HCT116 (cell line): ENCODE results near the gene UBE2R2. TPM values are rescaled to one million over a fixed set of nuclear protein-coding genes. Genes with fewer than 3 reads are reported as not detected.

Source experiments
- ATAC-seq: fragments of 200-7000 bp; cut with Tn5 transposase; 2 replicates; pipeline ENCODE4 v1.9.1; 2020; ENCODE audit warnings: mild to moderate bottlenecking, moderate library complexity
- BruUV-seq: library from RNA; stranded (reverse); fragments of 400-500 nt; replicated peaks from 2 replicates; lab custom pipeline; 2021; lab: Mats Ljungman, UMichigan
- CTCF ChIA-PET: fragments of 300-600 bp; sonication (Branson Sonifier 250); formaldehyde crosslinking; loops from one replicate; lab custom pipeline; 2021; ENCODE audit warnings: antibody characterized with exemption; lab: Charles Lee
- POLR2A ChIA-PET: fragments of 300-600, 350-600 bp; sonication (Branson Sonifier 250); formaldehyde crosslinking; loops from one replicate; lab custom pipeline; 2021; ENCODE audit warnings: antibody characterized with exemption; lab: Charles Lee
- RAD21 ChIA-PET, 2 experiments: fragments of 300-600 bp; sonication (Branson Sonifier 250); formaldehyde crosslinking; loops; one replicate each; lab custom pipeline; 2023; ENCODE audit warnings: low total read pairs in 2 of 2; ENCODE audit not compliant: uncharacterized antibody in 2 of 2, unreplicated experiment in 2 of 2, low non-redundant PET in 1 of 2; lab: Charles Lee
- DNase-seq: peaks from one replicate; pipeline ENCODE4 v3.0.0-alpha.2; 2010; ENCODE audit warnings: low read depth, low spot score
- H2AFZ ChIP-seq: fragments of 200-600 bp; shearing (Covaris generic), sonication (generic); 2 replicates; pipeline ENCODE4 v1.6.1; 2017; ENCODE audit warnings: low read depth, mixed run types, mixed read lengths, antibody characterized with exemption, low read length; ENCODE audit not compliant: poor library complexity, severe bottlenecking
- H3K27ac ChIP-seq: 2 replicates; pipeline ENCODE4 v1.5.1; 2012; ENCODE audit warnings: low read depth, low read length
- H3K27me3 ChIP-seq: fragments of 200-600 bp; sonication (generic); 2 replicates; pipeline ENCODE4 v1.6.1; 2016; ENCODE audit warnings: mixed run types, low read length, mixed read lengths; ENCODE audit not compliant: insufficient read depth
- H3K36me3 ChIP-seq, 2 experiments: fragments of 200-500 bp in 1 of 2; fragments of 200-600 bp in 1 of 2; sonication (Bioruptor generic) in 1 of 2; sonication (generic) in 1 of 2; 2 replicates each; pipeline versions ENCODE4 v1.5.1 to v1.6.1; 2014 to 2016; ENCODE audit warnings: low read length in 2 of 2, inconsistent platforms in 1 of 2, mixed read lengths in 1 of 2, mixed run types in 1 of 2; ENCODE audit not compliant: insufficient read depth in 2 of 2, control insufficient read depth in 1 of 2
- H3K4me1 ChIP-seq, 2 experiments: fragments of 200-600 bp in 1 of 2; sonication (generic) in 1 of 2; 2 replicates each; pipeline versions ENCODE4 v1.5.1 to v1.6.1; 2012 to 2017; ENCODE audit warnings: low read length in 2 of 2, inconsistent platforms in 1 of 2, mild to moderate bottlenecking in 1 of 2, mixed read lengths in 1 of 2, mixed run types in 1 of 2, moderate library complexity in 1 of 2; ENCODE audit not compliant: insufficient read depth in 2 of 2, control insufficient read depth in 1 of 2
- H3K4me2 ChIP-seq: fragments of 200-600 bp; sonication (generic); 2 replicates; pipeline ENCODE4 v1.6.1; 2017; ENCODE audit warnings: mixed run types, low read length, mixed read lengths
- H3K4me3 ChIP-seq, 2 experiments: fragments of 200-600 bp in 1 of 2; sonication (generic) in 1 of 2; replicated peaks in 1 of 2; 2 replicates each; pipeline ENCODE4 v1.5.1; 2011 to 2016; ENCODE audit warnings: low read length in 2 of 2, control low read depth in 1 of 2, low read depth in 1 of 2, mild to moderate bottlenecking in 1 of 2, mixed read lengths in 1 of 2, mixed run types in 1 of 2
- H3K79me2 ChIP-seq: fragments of 200-600 bp; sonication (generic); 2 replicates; pipeline ENCODE4 v1.6.1; 2017; ENCODE audit warnings: mild to moderate bottlenecking, mixed run types, low read length, moderate library complexity, mixed read lengths; ENCODE audit not compliant: insufficient read depth
- H3K9ac ChIP-seq: fragments of 200-600 bp; sonication (generic); 2 replicates; pipeline ENCODE4 v1.6.1; 2016; ENCODE audit warnings: low read length, mixed read lengths
- H3K9me2 ChIP-seq: fragments of 200-600 bp; sonication (generic), shearing (Covaris generic); 2 replicates; pipeline ENCODE4 v1.6.1; 2017; ENCODE audit warnings: mixed run types, mild to moderate bottlenecking, moderate library complexity; ENCODE audit not compliant: insufficient read depth
- H3K9me3 ChIP-seq, 2 experiments: fragments of 200-500 bp in 1 of 2; fragments of 200-600 bp in 1 of 2; sonication (Bioruptor generic) in 1 of 2; sonication (generic) in 1 of 2; 2 replicates each; pipeline ENCODE4 v1.6.1; 2014 to 2017; ENCODE audit warnings: low read length in 2 of 2, mixed read lengths in 2 of 2, inconsistent platforms in 1 of 2, low read depth in 1 of 2, mild to moderate bottlenecking in 1 of 2, mixed run types in 1 of 2, moderate library complexity in 1 of 2; ENCODE audit not compliant: control insufficient read depth in 1 of 2, insufficient read depth in 1 of 2
- H4K20me1 ChIP-seq: fragments of 200-600 bp; sonication (generic), shearing (Covaris generic); 2 replicates; pipeline ENCODE4 v1.6.1; 2017; ENCODE audit warnings: mixed run types, mild to moderate bottlenecking, moderate library complexity; ENCODE audit not compliant: insufficient read depth
- CBX3 ChIP-seq: IDR thresholded peaks from 2 replicates; pipeline ENCODE4 v1.6.1; 2012; ENCODE audit warnings: low read depth
- CEBPB ChIP-seq: IDR thresholded peaks from 2 replicates; pipeline ENCODE4 v1.6.1; 2012; ENCODE audit warnings: low read depth
- EGR1 ChIP-seq: IDR thresholded peaks from 2 replicates; pipeline ENCODE4 v1.6.1; 2012; ENCODE audit warnings: low read depth
- ELF1 ChIP-seq: IDR thresholded peaks from 2 replicates; pipeline ENCODE4 v1.6.1; 2012; ENCODE audit warnings: low read depth, borderline replicate concordance
- EZH2phosphoT487 ChIP-seq: fragments of 200-600 bp; IDR thresholded peaks from 2 replicates; pipeline ENCODE4 v1.6.1; 2018; ENCODE audit warnings: antibody characterized with exemption, borderline replicate concordance
- FOSL1 ChIP-seq: IDR thresholded peaks from 2 replicates; pipeline ENCODE4 v1.6.1; 2012; ENCODE audit warnings: low read depth
- JUND ChIP-seq: IDR thresholded peaks from 2 replicates; pipeline ENCODE4 v1.6.1; 2012
- POLR2A ChIP-seq: IDR thresholded peaks from 2 replicates; pipeline ENCODE4 v1.7.0; 2011; ENCODE audit warnings: borderline replicate concordance; ENCODE audit not compliant: insufficient read depth, insufficient read length; ENCODE audit errors: extremely low read depth
- REST ChIP-seq: IDR thresholded peaks from 2 replicates; pipeline ENCODE4 v1.6.1; 2012; ENCODE audit warnings: low read depth
- SP1 ChIP-seq: IDR thresholded peaks from 2 replicates; pipeline ENCODE4 v1.6.1; 2012; ENCODE audit warnings: low read depth
- TCF7L2 ChIP-seq: IDR thresholded peaks from 2 replicates; pipeline ENCODE4 v1.7.0; 2011; ENCODE audit warnings: borderline replicate concordance, inconsistent platforms; ENCODE audit not compliant: insufficient read depth, insufficient read length; ENCODE audit errors: extremely low read depth
- YY1 ChIP-seq: IDR thresholded peaks from 2 replicates; pipeline ENCODE4 v1.6.1; 2011; ENCODE audit warnings: low read length, low read depth, moderate library complexity, mild to moderate bottlenecking; ENCODE audit not compliant: insufficient replicate concordance; ENCODE audit errors: extremely low read depth
- ZBTB33 ChIP-seq: IDR thresholded peaks from 2 replicates; pipeline ENCODE4 v1.6.1; 2011; ENCODE audit warnings: mild to moderate bottlenecking, low read length, moderate library complexity; ENCODE audit not compliant: insufficient replicate concordance; ENCODE audit errors: extremely low read depth
- ZFX ChIP-seq: fragments of 450-650 bp; IDR thresholded peaks from 2 replicates; pipeline ENCODE4 v1.6.1; 2017
- ZNF274 ChIP-seq: fragments of 200-500 bp; sonication (Bioruptor generic); IDR thresholded peaks from 2 replicates; pipeline ENCODE4 v1.6.1; 2014; ENCODE audit warnings: mild to moderate bottlenecking, low read depth, low read length, inconsistent platforms
- intact Hi-C: fragments of 100-400 bp; cut with micrococcal nuclease; formaldehyde crosslinking; loops from 2 replicates; pipeline ENCODE4 v1.10.0; 2022
- total RNA-seq: library from RNA; stranded (reverse); gene quantifications from one replicate; pipeline ENCODE4 v1.2.1, GENCODE V29; 2021; ENCODE audit not compliant: unreplicated experiment

UBE2R2 gene
- total RNA-seq, 1 experiment from 2014 or later = 47.0 TPM

GRCh38 chr9:33931326-33931725, 114.4 kb downstream of the UBE2R2 start:
- Histone ChIP-seq H3K27ac (no peak overlapping the region), H3K9me2 (no peaks in the 10 kb centered on the region), H3K4me2 (no peak overlapping the region), H3K9ac (no peak overlapping the region), H3K36me3 (peaks cover 54 to 60% of the 10 kb centered on the region in 2 experiments), H3K79me2 (peaks cover 25% of the 10 kb centered on the region; the same call in 1 of the 2 replicates), H3K9me3 (no peaks in the 10 kb centered on the region), H3K4me1 (no peaks in the 10 kb centered on the region), H2AFZ (no peak overlapping the region), H3K4me3 (no peak overlapping the region), H3K27me3 (no peaks in the 10 kb centered on the region), H4K20me1 (no peaks in the 10 kb centered on the region)
- ChIA-PET POLR2A (no interaction called here), CTCF (no interaction called here), RAD21 (no interaction called here)
- DNase-seq (no peak), ATAC-seq (no peak)
- intact Hi-C loops = no loop called here
- no TSS peak for BruUV-seq
- TF ChIP-seq ELF1 (no peak), ZNF274 (no peak), ZBTB33 (no peak), TCF7L2 (no peak), FOSL1 (no peak), JUND (no peak), EZH2phosphoT487 (no peak), EGR1 (no peak), CEBPB (no peak), SP1 (no peak), POLR2A (no peak), ZFX (no peak), YY1 (no peak), CBX3 (no peak), REST (no peak)
